ENCODE measurements around the gene NCAM1.

DNA sequence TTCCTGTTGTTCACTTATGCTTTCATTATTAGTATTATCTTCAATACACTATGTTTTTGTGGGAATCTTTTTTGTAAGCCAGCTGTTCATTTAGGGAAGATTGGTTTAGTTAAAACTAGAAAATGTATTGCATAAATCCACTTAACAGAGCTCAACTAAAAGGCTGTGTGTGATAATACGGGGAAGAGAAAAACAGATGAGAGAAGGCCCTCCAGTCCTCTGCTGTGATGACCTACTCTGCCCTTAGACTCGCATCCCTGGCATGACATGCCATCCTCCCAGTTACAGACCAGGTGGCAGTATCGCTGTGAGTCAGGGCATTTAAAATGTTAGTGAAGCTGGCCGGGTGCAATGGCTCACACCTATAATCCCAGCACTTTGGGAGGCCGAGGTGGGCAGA, 179.8 kb downstream of the NCAM1 start:
- TF ChIP-seq EZH2 (IDR thresholded peaks at IDR 0.05; ENCODE audit: low read length, unreplicated experiment) = no peak
- TF ChIP-seq, protein P1, sequence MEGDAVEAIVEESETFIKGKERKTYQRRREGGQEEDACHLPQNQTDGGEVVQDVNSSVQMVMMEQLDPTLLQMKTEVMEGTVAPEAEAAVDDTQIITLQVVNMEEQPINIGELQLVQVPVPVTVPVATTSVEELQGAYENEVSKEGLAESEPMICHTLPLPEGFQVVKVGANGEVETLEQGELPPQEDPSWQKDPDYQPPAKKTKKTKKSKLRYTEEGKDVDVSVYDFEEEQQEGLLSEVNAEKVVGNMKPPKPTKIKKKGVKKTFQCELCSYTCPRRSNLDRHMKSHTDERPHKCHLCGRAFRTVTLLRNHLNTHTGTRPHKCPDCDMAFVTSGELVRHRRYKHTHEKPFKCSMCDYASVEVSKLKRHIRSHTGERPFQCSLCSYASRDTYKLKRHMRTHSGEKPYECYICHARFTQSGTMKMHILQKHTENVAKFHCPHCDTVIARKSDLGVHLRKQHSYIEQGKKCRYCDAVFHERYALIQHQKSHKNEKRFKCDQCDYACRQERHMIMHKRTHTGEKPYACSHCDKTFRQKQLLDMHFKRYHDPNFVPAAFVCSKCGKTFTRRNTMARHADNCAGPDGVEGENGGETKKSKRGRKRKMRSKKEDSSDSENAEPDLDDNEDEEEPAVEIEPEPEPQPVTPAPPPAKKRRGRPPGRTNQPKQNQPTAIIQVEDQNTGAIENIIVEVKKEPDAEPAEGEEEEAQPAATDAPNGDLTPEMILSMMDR (conservative IDR thresholded peaks at IDR 0.05; ENCODE audit: low read depth, low read length) = no peak

Data from PC-3 (cell line).